Mesendoderm (in vitro differentiated cells): ENCODE data around the gene DGCR6L.

Source experiments
- DNase-seq: peaks from one replicate; pipeline ENCODE4 v3.0.0; 2013
- H2AK5ac ChIP-seq: 2 replicates; pipeline ENCODE4 v1.6.1; 2013; ENCODE audit warnings: low read length, inconsistent platforms
- H2BK120ac ChIP-seq: 2 replicates; pipeline ENCODE4 v1.6.1; 2013; ENCODE audit warnings: low read depth, mild to moderate bottlenecking, low read length, moderate library complexity, mixed read lengths
- H2BK15ac ChIP-seq: replicated peaks from 2 replicates; pipeline ENCODE4 v1.6.1; 2013; ENCODE audit warnings: low read depth, mild to moderate bottlenecking, moderate library complexity
- H2BK5ac ChIP-seq: 2 replicates; pipeline ENCODE4 v1.6.1; 2013; ENCODE audit warnings: low read length, inconsistent platforms
- H3K18ac ChIP-seq: 2 replicates; pipeline ENCODE4 v1.6.1; 2013; ENCODE audit warnings: mild to moderate bottlenecking, low read length, mixed read lengths
- H3K23ac ChIP-seq: one replicate; pipeline ENCODE4 v1.6.1; 2013; ENCODE audit warnings: low read length
- H3K27ac ChIP-seq: 2 replicates; pipeline ENCODE4 v1.5.1; 2013; ENCODE audit warnings: low read depth, mild to moderate bottlenecking, inconsistent platforms, low read length, moderate library complexity
- H3K27me3 ChIP-seq: 2 replicates; pipeline ENCODE4 v1.6.1; 2013; ENCODE audit warnings: low read length, control low read depth, mild to moderate bottlenecking, inconsistent platforms; ENCODE audit not compliant: insufficient read depth, poor library complexity
- H3K36me3 ChIP-seq: 2 replicates; pipeline ENCODE4 v1.6.1; 2013; ENCODE audit warnings: low read length, inconsistent platforms; ENCODE audit not compliant: control insufficient read depth, insufficient read depth
- H3K4ac ChIP-seq: one replicate; pipeline ENCODE4 v1.6.1; 2013; ENCODE audit warnings: low read depth, mild to moderate bottlenecking, low read length, moderate library complexity
- H3K4me1 ChIP-seq: 2 replicates; pipeline ENCODE4 v1.6.1; 2013; ENCODE audit warnings: low read depth, low read length, inconsistent platforms; ENCODE audit not compliant: control insufficient read depth
- H3K4me2 ChIP-seq: 2 replicates; pipeline ENCODE4 v1.6.1; 2013; ENCODE audit warnings: low read length
- H3K4me3 ChIP-seq: 2 replicates; pipeline ENCODE4 v1.5.1; 2013; ENCODE audit warnings: mild to moderate bottlenecking, low read length
- H3K56ac ChIP-seq: one replicate; pipeline ENCODE4 v1.6.1; 2013; ENCODE audit warnings: low read length
- H3K79me1 ChIP-seq: 2 replicates; pipeline ENCODE4 v1.6.1; 2013; ENCODE audit warnings: low read length, inconsistent platforms
- H3K79me2 ChIP-seq: 2 replicates; pipeline ENCODE4 v1.6.1; 2013; ENCODE audit warnings: mild to moderate bottlenecking, low read length; ENCODE audit not compliant: control insufficient read depth, insufficient read depth
- H3K9ac ChIP-seq: 2 replicates; pipeline ENCODE4 v1.6.1; 2013; ENCODE audit warnings: low read length, inconsistent platforms
- H4K5ac ChIP-seq: one replicate; pipeline ENCODE4 v1.6.1; 2013; ENCODE audit warnings: low read length
- H4K8ac ChIP-seq: one replicate; pipeline ENCODE4 v1.6.1; 2013; ENCODE audit warnings: low read depth, mild to moderate bottlenecking, control low read depth, low read length, moderate library complexity
- WGBS: extraction: QIAGEN DNeasy Blood & Tissue Kit; methylation state at CpG from one replicate; pipeline ENCODE4 v1.1.7; 2013; ENCODE audit warnings: low lambda C conversion rate, missing lambda C conversion rate; ENCODE audit not compliant: insufficient coverage; ENCODE audit errors: extremely low coverage; 5-methylcytosine and 5-hydroxymethylcytosine counted together

The DGCR6L gene

GRCh38 chr22:20292108-20292507, 27.8 kb downstream of the DGCR6L start:
- Histone ChIP-seq H3K79me1 (no peaks in the 10 kb centered on the region), H3K4ac (no peak overlapping the region), H2BK5ac (no peak overlapping the region), H2BK15ac (no peak overlapping the region), H3K27me3 (no peaks in the 10 kb centered on the region), H3K18ac (no peak overlapping the region), H3K36me3 (no peaks in the 10 kb centered on the region), H3K27ac (no peak overlapping the region), H3K4me2 (no peak overlapping the region), H4K8ac (no peak overlapping the region), H3K4me3 (no peak overlapping the region), H3K79me2 (no peaks in the 10 kb centered on the region), H2BK120ac (no peak overlapping the region), H3K23ac (no peak overlapping the region), H3K9ac (no peak overlapping the region), H3K4me1 (no peaks in the 10 kb centered on the region), H2AK5ac (no peak overlapping the region), H3K56ac (no peak overlapping the region), H4K5ac (no peak overlapping the region)
- no peak for DNase-seq
- WGBS, result no CpG with 5 or more reads among the region's 5 CpGs

GRCh38 chr22:20291604-20292063, 28.2 kb downstream of the DGCR6L start:
- no peaks in the 10 kb centered on the region for H3K79me1 ChIP-seq
- no CpG with 5 or more reads among the region's 11 CpGs for WGBS
- no peaks in the 10 kb centered on the region for H3K36me3 ChIP-seq
- H3K4me1 ChIP-seq, result no peaks in the 10 kb centered on the region
- no peak overlapping the region for H3K27ac ChIP-seq
- H3K18ac ChIP-seq, result no peak overlapping the region
- no peak overlapping the region for H3K4ac ChIP-seq
- H2BK15ac ChIP-seq, result no peak overlapping the region
- H2BK120ac ChIP-seq, result no peak overlapping the region
- no peak overlapping the region for H3K56ac ChIP-seq
- H3K4me2 ChIP-seq, result no peak overlapping the region
- DNase-seq, result no peak
- no peak overlapping the region for H3K4me3 ChIP-seq
- no peak overlapping the region for H2AK5ac ChIP-seq
- H2BK5ac ChIP-seq, result no peak overlapping the region
- H3K79me2 ChIP-seq, result no peaks in the 10 kb centered on the region
- no peak overlapping the region for H4K5ac ChIP-seq
- no peak overlapping the region for H3K9ac ChIP-seq
- H3K27me3 ChIP-seq, result no peaks in the 10 kb centered on the region
- H4K8ac ChIP-seq, result no peak overlapping the region
- H3K23ac ChIP-seq, result no peak overlapping the region

- H3K4me3 ChIP-seq, result no peak overlapping the region
- no peak overlapping the region for H2AK5ac ChIP-seq
- no peaks in the 10 kb centered on the region for H3K79me1 ChIP-seq
- H3K9ac ChIP-seq, result no peak overlapping the region
- H2BK5ac ChIP-seq, result no peak overlapping the region
- H2BK120ac ChIP-seq, result no peak overlapping the region
- no CpG with 5 or more reads among the region's 5 CpGs for WGBS
- no peaks in the 10 kb centered on the region for H3K27me3 ChIP-seq
- no peak overlapping the region for H3K18ac ChIP-seq
- no peak overlapping the region for H2BK15ac ChIP-seq
- H4K8ac ChIP-seq, result no peak overlapping the region
- no peak overlapping the region for H3K23ac ChIP-seq
- H4K5ac ChIP-seq, result no peak overlapping the region
- no peak overlapping the region for H3K4ac ChIP-seq
- no peaks in the 10 kb centered on the region for H3K36me3 ChIP-seq
- H3K27ac ChIP-seq, result no peak overlapping the region
- H3K79me2 ChIP-seq, result no peaks in the 10 kb centered on the region
- no peak overlapping the region for H3K56ac ChIP-seq
- no peaks in the 10 kb centered on the region for H3K4me1 ChIP-seq
- no peak for DNase-seq
- H3K4me2 ChIP-seq, result no peak overlapping the region
Observed at GRCh38 chr22:20291249-20291586, 28.6 kb downstream of the DGCR6L start.

- no peak for DNase-seq
- no peak overlapping the region for H3K18ac ChIP-seq
- H2BK120ac ChIP-seq, result no peak overlapping the region
- H3K27me3 ChIP-seq, result no peaks in the 10 kb centered on the region
- no peak overlapping the region for H2BK5ac ChIP-seq
- no peaks in the 10 kb centered on the region for H3K79me1 ChIP-seq
- no peak overlapping the region for H3K23ac ChIP-seq
- no peak overlapping the region for H3K27ac ChIP-seq
- no peak overlapping the region for H2BK15ac ChIP-seq
- H3K4me3 ChIP-seq, result no peak overlapping the region
- H4K5ac ChIP-seq, result no peak overlapping the region
- H3K9ac ChIP-seq, result no peak overlapping the region
- H3K4ac ChIP-seq, result no peak overlapping the region
- H3K4me1 ChIP-seq, result no peaks in the 10 kb centered on the region
- no peak overlapping the region for H2AK5ac ChIP-seq
- no peak overlapping the region for H4K8ac ChIP-seq
- no peak overlapping the region for H3K56ac ChIP-seq
- no peaks in the 10 kb centered on the region for H3K79me2 ChIP-seq
- H3K4me2 ChIP-seq, result no peak overlapping the region
- no CpG with 5 or more reads among the region's 13 CpGs for WGBS
- no peaks in the 10 kb centered on the region for H3K36me3 ChIP-seq
Observed at GRCh38 chr22:20290578-20291248, 29.1 kb downstream of the DGCR6L start.

- Histone ChIP-seq H3K36me3 (no peaks in the 10 kb centered on the region), H3K79me1 (no peaks in the 10 kb centered on the region), H2BK15ac (no peak overlapping the region)
Observed at GRCh38 chr22:20290045-20290392, 29.8 kb downstream of the DGCR6L start.

More at GRCh38 chr22:20290045-20290392, 29.8 kb downstream of the DGCR6L start:
- no peak overlapping the region for H2AK5ac ChIP-seq
- H2BK5ac ChIP-seq, result no peak overlapping the region
- no peaks in the 10 kb centered on the region for H3K4me1 ChIP-seq
- H3K79me2 ChIP-seq, result no peaks in the 10 kb centered on the region
- H2BK120ac ChIP-seq, result no peak overlapping the region
- H3K4me3 ChIP-seq, result no peak overlapping the region
- no peak overlapping the region for H3K56ac ChIP-seq
- H4K5ac ChIP-seq, result no peak overlapping the region
- no peak overlapping the region for H3K27ac ChIP-seq
- no peak overlapping the region for H3K9ac ChIP-seq
- H3K4ac ChIP-seq, result no peak overlapping the region
- no peak overlapping the region for H3K23ac ChIP-seq
- H4K8ac ChIP-seq, result no peak overlapping the region
- no CpG with 5 or more reads among the region's 10 CpGs for WGBS
- H3K4me2 ChIP-seq, result no peak overlapping the region
- H3K27me3 ChIP-seq, result no peaks in the 10 kb centered on the region
- DNase-seq, result no peak
- H3K18ac ChIP-seq, result no peak overlapping the region
